Measurements from ENCODE around the gene ARVCF. TPM values are rescaled to one million over a fixed set of nuclear protein-coding genes. Genes with fewer than 3 reads are reported as not detected.

Gene ARVCF
- total RNA-seq, 1 experiment from 2014 or later, result 219 TPM

- DNase-seq (ENCODE audit: low spot score), result peak; percentile 99
Observed at GRCh38 chr22:19962246-19962908, 54.2 kb downstream of the ARVCF start.

GRCh38 chr22:19961868-19962245, 54.8 kb downstream of the ARVCF start:
- DNase-seq (ENCODE audit: low spot score), result no peak

GRCh38 chr22:19961201-19961580, 55.4 kb downstream of the ARVCF start:
- peak; percentile 20 for DNase-seq (ENCODE audit: low spot score)

GRCh38 chr22:19960491-19961200, 56.0 kb downstream of the ARVCF start:
- no peak for DNase-seq (ENCODE audit: low spot score)

GRCh38 chr22:19959587-19960490, 56.8 kb downstream of the ARVCF start:
- DNase-seq (ENCODE audit: low spot score), result peak; percentile 15

GRCh38 chr22:19959043-19959586, 57.5 kb downstream of the ARVCF start:
- peak; percentile 87 for DNase-seq (ENCODE audit: low spot score)

GRCh38 chr22:19958083-19959042, 58.3 kb downstream of the ARVCF start:
- no peak for DNase-seq (ENCODE audit: low spot score)

GRCh38 chr22:19957445-19957844, 59.2 kb downstream of the ARVCF start:
- no peak for DNase-seq (ENCODE audit: low spot score)

GRCh38 chr22:19955241-19956128, 61.1 kb downstream of the ARVCF start:
- no peak for DNase-seq (ENCODE audit: low spot score)

GRCh38 chr22:19951346-19951745, 65.3 kb downstream of the ARVCF start:
- DNase-seq (ENCODE audit: low spot score), result no peak

GRCh38 chr22:19948057-19948760, 68.4 kb downstream of the ARVCF start:
- DNase-seq (ENCODE audit: low spot score), result no peak

GRCh38 chr22:19943082-19944026, 73.3 kb downstream of the ARVCF start:
- DNase-seq (ENCODE audit: low spot score), result peak; percentile 46

- DNase-seq (ENCODE audit: low spot score), result peak; percentile 50
Observed at GRCh38 chr22:19942157-19943081, 74.2 kb downstream of the ARVCF start.

- DNase-seq (ENCODE audit: low spot score), result peak; percentile 92
Observed at GRCh38 chr22:19941365-19942082, 75.1 kb downstream of the ARVCF start, which contains the start of the genes COMT and TXNRD2. Gene COMT, plus strand, starts transcription at chr22:19941772. Its CDS starts 20,755 bp downstream, at chr22:19962527. Gene TXNRD2, minus strand, starts transcription at chr22:19941818. Its CDS starts 15 bp downstream, at chr22:19941803.

GRCh38 chr22:19940536-19941364, 75.9 kb downstream of the ARVCF start:
- no peak for DNase-seq (ENCODE audit: low spot score)

Measured in HT-29 (cell line).